Stimulated activated naive CD8-positive, alpha-beta T cell treated with anti-CD3 and anti-CD28 coated beads, Interleukin-15, Interleukin-2, amounts not matched to agents 100 U/mL and 50 U/mL, for 24 hours (primary cell): ENCODE results near the gene ZNF76.
A peak's percentile ranks its signal among the peaks of the same experiment; 100 is the strongest.

Source experiments
- ATAC-seq: fragments of 150-1000 bp; cut with Tn5 transposase; one replicate; pipeline ENCODE4 v1.10.0; 2021
- DNase-seq: peaks from one replicate; pipeline ENCODE4 v3.0.0; 2021

The ZNF76 gene

GRCh38 chr6:35237476-35237875 lies 22.1 kb upstream of the ZNF76 start:
- DNase-seq (no peak), ATAC-seq (no peak)

GRCh38 chr6:35238843-35239289 lies 20.7 kb upstream of the ZNF76 start:
- DNase-seq (no peak), ATAC-seq (no peak)

- no peak for DNase-seq
- no peak for ATAC-seq
These were observed 20.0 kb upstream of the ZNF76 start for GRCh38 chr6:35239581-35239980.

- peak; percentile 82 for DNase-seq
- peak; percentile 75 for ATAC-seq
These were observed 18.4 kb upstream of the ZNF76 start for GRCh38 chr6:35240838-35241801.

GRCh38 chr6:35242486-35242885 lies 17.0 kb upstream of the ZNF76 start:
- ATAC-seq = no peak
- DNase-seq = no peak

- ATAC-seq = no peak
- no peak for DNase-seq
These were observed 16.6 kb upstream of the ZNF76 start for GRCh38 chr6:35242906-35243305.

GRCh38 chr6:35243386-35243958 lies 16.1 kb upstream of the ZNF76 start:
- no peak for ATAC-seq
- no peak for DNase-seq

- ATAC-seq (no peak), DNase-seq (no peak)
These were observed 15.0 kb upstream of the ZNF76 start for GRCh38 chr6:35244551-35244950.

GRCh38 chr6:35247642-35248231 lies 11.8 kb upstream of the ZNF76 start:
- ATAC-seq (peak; percentile 40), DNase-seq (no peak)

GRCh38 chr6:35248300-35248699 lies 11.2 kb upstream of the ZNF76 start:
- no peak for ATAC-seq
- DNase-seq = no peak

GRCh38 chr6:35248965-35249364 lies 10.6 kb upstream of the ZNF76 start:
- ATAC-seq (no peak), DNase-seq (no peak)

GRCh38 chr6:35251949-35252348 lies 7.6 kb upstream of the ZNF76 start:
- no peak for DNase-seq
- no peak for ATAC-seq

- DNase-seq = no peak
- ATAC-seq = no peak
These were observed 6.3 kb upstream of the ZNF76 start for GRCh38 chr6:35253249-35253648.

GRCh38 chr6:35258336-35258735 lies 1.2 kb upstream of the ZNF76 start:
- no peak for DNase-seq
- no peak for ATAC-seq

- no peak for DNase-seq
These were observed 709 bp upstream of the ZNF76 start for GRCh38 chr6:35258858-35259193.

GRCh38 chr6:35259948-35260590 lies 534 bp downstream of the ZNF76 start:
- peak; percentile 71 for ATAC-seq
- peak; percentile 82 for DNase-seq

More at GRCh38 chr6:35258858-35259193, 709 bp upstream of the ZNF76 start:
- ATAC-seq = peak; percentile 12

GRCh38 chr6:35260591-35261570 lies 1.3 kb downstream of the ZNF76 start:
- DNase-seq (no peak), ATAC-seq (no peak)

- DNase-seq (no peak), ATAC-seq (no peak)
These were observed 3.1 kb downstream of the ZNF76 start for GRCh38 chr6:35262596-35262995.

GRCh38 chr6:35264550-35265274 lies 5.2 kb downstream of the ZNF76 start:
- DNase-seq = no peak

GRCh38 chr6:35265523-35265922 lies 6.0 kb downstream of the ZNF76 start:
- no peak for ATAC-seq
- no peak for DNase-seq

More at GRCh38 chr6:35264550-35265274, 5.2 kb downstream of the ZNF76 start:
- ATAC-seq = no peak

- ATAC-seq = no peak
- no peak for DNase-seq
These were observed 7.9 kb downstream of the ZNF76 start for GRCh38 chr6:35267446-35267845.
